Caki2 (cell line): Measurements from ENCODE around the gene CREG2. TPM values are rescaled to one million over a fixed set of nuclear protein-coding genes. Genes with fewer than 3 reads are reported as not detected.

ENCODE experiments used
- DNase-seq: peaks from one replicate; pipeline ENCODE4 v3.0.0-alpha.2; 2015; ENCODE audit warnings: low read depth
- in situ Hi-C: cut with HindIII; loops from 2 replicates; pipeline ENCODE4 v1.10.0; 2016; ENCODE audit warnings: low sequenced_read_pairs, low pct_unique_long_range_greater_than_20kb, mixed read lengths
- total RNA-seq: library from RNA; depleted of rRNA; stranded (reverse); fragments of >200 nt; shearing (Covaris generic); gene quantifications from 2 replicates; pipeline ENCODE4 v1.2.3, GENCODE V29; 2014; ENCODE audit warnings: low replicate concordance

CREG2 gene
- total RNA-seq, 1 experiment from 2014 or later = 5.2 TPM

- DNase-seq = no peak
- in situ Hi-C loops = no loop called here
Observed at GRCh38 chr2:101412092-101412694, 24.9 kb upstream of the CREG2 start.

- DNase-seq = peak; percentile 58
- in situ Hi-C loops = no loop called here
Observed at GRCh38 chr2:101410746-101411145, 23.4 kb upstream of the CREG2 start.

- no peak for DNase-seq
- in situ Hi-C loops = no loop called here
Observed at GRCh38 chr2:101410114-101410513, 22.8 kb upstream of the CREG2 start.

- DNase-seq = no peak
- in situ Hi-C loops = no loop called here
Observed at GRCh38 chr2:101409699-101410098, 22.4 kb upstream of the CREG2 start.

GRCh38 chr2:101408925-101409324 lies 21.6 kb upstream of the CREG2 start:
- in situ Hi-C loops = no loop called here

GRCh38 chr2:101405351-101405899 lies 18.1 kb upstream of the CREG2 start:
- no peak for DNase-seq
- in situ Hi-C loops = no loop called here

More at GRCh38 chr2:101408925-101409324, 21.6 kb upstream of the CREG2 start:
- no peak for DNase-seq

- in situ Hi-C loops = no loop called here
- no peak for DNase-seq
Observed at GRCh38 chr2:101403745-101404144, 16.4 kb upstream of the CREG2 start.

GRCh38 chr2:101402630-101403029 lies 15.3 kb upstream of the CREG2 start:
- DNase-seq = no peak
- in situ Hi-C loops = no loop called here

GRCh38 chr2:101401906-101402305 lies 14.6 kb upstream of the CREG2 start:
- in situ Hi-C loops = no loop called here

GRCh38 chr2:101401326-101401665 lies 14.0 kb upstream of the CREG2 start:
- no peak for DNase-seq
- in situ Hi-C loops = no loop called here

More at GRCh38 chr2:101401906-101402305, 14.6 kb upstream of the CREG2 start:
- no peak for DNase-seq

GRCh38 chr2:101400506-101401325 lies 13.4 kb upstream of the CREG2 start:
- in situ Hi-C loops = no loop called here
- peak; percentile 14 for DNase-seq

- in situ Hi-C loops = no loop called here
- DNase-seq = peak; percentile 89
Observed at GRCh38 chr2:101400048-101400447, 12.7 kb upstream of the CREG2 start.

GRCh38 chr2:101399021-101399799 lies 11.9 kb upstream of the CREG2 start:
- in situ Hi-C loops = no loop called here
- no peak for DNase-seq

GRCh38 chr2:101398116-101398821 lies 11.0 kb upstream of the CREG2 start:
- in situ Hi-C loops = no loop called here
- DNase-seq = peak; percentile 23

GRCh38 chr2:101396316-101396717 lies 9.0 kb upstream of the CREG2 start:
- in situ Hi-C loops = no loop called here
- DNase-seq = peak; percentile 81

GRCh38 chr2:101395545-101396315 lies 8.4 kb upstream of the CREG2 start:
- in situ Hi-C loops = no loop called here
- DNase-seq = peak; percentile 77

- in situ Hi-C loops = no loop called here
- peak; percentile 81 for DNase-seq
Observed at GRCh38 chr2:101388232-101388631, 929 bp upstream of the CREG2 start.
